ENCODE results near the gene DCUN1D4.
A peak's percentile ranks its signal among the peaks of the same experiment; 100 is the strongest.

DCUN1D4 gene

DNA sequence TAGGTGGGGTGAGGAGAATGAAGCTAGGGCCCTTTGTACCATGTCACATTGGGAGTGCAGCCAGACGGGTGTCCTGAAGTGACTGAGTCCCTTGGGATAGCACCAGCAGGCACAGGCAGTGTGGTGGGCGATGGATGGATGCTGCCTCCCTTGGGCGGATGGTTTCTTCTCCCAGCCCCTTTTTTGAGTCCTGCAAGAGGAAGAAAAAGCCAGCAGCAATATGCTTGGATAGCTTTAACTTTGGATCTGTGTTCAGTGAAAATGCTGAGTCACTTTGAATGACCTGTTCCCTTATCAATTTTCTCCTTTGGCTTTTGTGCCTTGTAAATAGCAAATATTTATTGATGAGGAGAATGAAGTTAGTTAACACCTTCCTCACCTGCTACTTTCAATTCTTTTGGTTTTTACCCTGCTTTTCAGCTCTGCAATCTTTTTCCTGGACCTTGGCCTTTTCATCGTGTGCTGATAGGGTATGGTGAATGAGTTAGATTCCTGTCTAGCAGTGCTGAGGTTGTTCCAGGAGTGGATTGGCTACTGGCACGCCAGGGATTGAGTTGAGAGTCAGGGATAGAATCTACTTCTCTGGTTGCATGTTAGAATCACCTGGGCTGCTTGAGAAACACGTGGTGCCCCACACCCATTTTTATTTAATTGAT lies 10.2 kb downstream of the DCUN1D4 start:
- DNase-seq = peak in 3 of 58 donors; percentile 2 to 17 (median 8)

DNA sequence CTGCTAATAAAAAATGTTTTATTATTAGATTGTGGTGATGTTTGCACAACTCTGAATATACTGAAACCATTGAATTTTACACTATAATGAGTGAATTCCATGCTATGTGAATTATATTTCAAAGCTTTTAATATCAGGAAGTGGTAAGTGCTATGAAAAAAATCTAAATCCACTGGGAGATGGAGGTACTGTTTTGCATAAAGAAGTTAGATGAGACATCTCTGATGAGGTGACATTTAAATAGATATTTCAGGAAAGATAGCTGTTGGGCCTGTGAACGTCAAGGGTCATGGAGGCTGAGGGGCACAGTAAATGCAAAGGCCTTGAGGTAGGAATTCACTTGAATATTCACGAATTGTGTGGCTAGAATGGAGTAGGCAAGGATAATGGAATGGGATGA lies 12.3 kb downstream of the DCUN1D4 start:
- no peak for DNase-seq

- no peak for DNase-seq
Observed at GRCh38 chr4:51855751-51856150, 12.8 kb downstream of the DCUN1D4 start.

- DNase-seq = no peak
Observed at GRCh38 chr4:51858605-51859202, 15.8 kb downstream of the DCUN1D4 start.

DNA sequence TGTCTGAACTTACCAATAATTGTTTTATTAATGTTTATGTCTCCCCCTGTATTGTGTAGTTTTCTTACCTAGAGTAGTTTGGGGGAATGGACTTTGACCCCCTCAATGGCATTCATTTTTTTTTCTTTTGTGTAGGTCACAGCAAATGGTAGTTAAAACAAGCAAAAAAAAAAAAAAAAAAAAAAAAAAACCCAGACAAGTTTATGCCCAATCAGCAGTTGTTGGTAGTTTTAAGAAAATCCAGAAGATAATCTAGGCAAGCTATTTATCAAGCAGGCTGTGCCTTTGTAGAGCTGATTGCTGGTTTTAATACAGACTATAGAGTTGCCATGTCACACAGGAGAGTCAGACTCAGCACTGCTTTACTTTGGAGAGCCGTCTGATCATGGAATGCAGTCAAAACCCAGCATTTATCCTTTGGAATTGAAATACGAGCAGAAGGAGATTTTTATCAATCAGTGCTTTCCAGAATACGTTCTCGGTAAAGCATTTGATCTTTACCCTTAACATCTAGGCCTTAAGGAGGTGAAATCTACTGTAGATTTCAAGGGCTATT lies 16.6 kb downstream of the DCUN1D4 start:
- no peak for DNase-seq

DNA sequence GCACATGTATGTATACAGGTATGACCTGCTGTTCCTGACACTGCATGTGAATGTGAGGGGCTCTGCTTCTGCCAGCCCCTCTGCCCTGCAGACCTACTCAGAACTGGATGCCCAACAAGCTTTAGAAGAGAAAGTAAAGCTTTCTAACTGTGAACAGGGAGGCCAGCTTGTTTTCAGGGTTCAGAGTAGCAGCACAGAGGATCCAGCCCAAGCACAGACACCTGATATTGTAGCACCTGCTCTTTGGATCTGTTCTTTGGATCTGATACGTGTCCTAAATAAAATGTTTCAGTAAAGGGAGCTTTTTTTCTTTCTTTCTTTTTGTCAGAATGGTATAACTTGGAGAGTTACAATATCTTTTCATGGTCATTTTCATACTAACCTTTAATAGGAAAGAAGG lies 19.2 kb downstream of the DCUN1D4 start:
- no peak for DNase-seq

GRCh38 chr4:51862781-51863180 lies 19.8 kb downstream of the DCUN1D4 start:
- DNase-seq = no peak

DNA sequence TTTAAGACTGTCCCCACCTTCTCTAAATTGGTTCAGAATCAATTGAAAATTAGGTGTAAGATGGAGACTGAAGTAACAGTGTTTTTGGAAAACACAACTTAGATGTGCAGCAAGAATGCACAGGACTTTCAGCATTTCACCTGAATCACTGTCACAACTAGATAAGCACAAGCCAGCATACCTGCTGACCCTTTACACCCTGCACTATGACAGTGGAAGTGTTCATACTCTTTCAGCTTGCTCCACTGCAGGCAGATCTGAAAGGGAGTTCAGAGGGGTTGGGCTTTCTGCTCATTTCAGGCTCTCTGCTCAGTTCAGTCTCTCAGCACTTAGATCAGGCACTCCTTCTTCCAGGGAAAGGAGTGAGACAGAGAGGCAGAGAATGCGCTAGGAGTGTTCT lies 22.8 kb downstream of the DCUN1D4 start:
- DNase-seq = no peak

DNA sequence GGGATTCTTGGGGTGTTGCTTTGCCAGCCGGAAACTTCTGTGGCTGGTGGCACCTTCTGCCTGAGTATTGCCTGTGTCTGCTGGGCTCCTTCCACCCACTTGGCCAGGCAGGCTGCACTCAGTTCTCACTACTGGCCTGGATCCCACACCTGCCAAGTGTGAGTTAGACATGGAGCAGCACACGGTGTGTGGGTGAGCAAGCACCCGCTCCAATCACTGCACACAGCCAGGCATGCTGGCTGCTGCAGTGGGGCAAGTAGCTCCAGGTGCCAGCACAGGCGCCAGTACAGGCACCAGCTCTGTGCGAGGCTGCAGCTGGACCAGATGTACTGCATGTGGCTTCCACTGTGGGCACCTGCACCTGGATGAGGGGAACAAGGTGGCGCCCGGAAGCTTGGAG lies 23.9 kb downstream of the DCUN1D4 start:
- peak in 21 of 58 donors; percentile 4 to 73 (median 26) for DNase-seq

GRCh38 chr4:51867689-51868448 lies 24.9 kb downstream of the DCUN1D4 start:
- DNase-seq = no peak

GRCh38 chr4:51868449-51868847 lies 25.5 kb downstream of the DCUN1D4 start:
- no peak for DNase-seq

GRCh38 chr4:51870441-51871188 lies 27.7 kb downstream of the DCUN1D4 start:
- DNase-seq = no peak

- no peak for DNase-seq
Observed at GRCh38 chr4:51872283-51872997, 29.5 kb downstream of the DCUN1D4 start.

GRCh38 chr4:51874551-51874950 lies 31.6 kb downstream of the DCUN1D4 start:
- no peak for DNase-seq

GRCh38 chr4:51878431-51878830 lies 35.5 kb downstream of the DCUN1D4 start:
- DNase-seq = no peak

- no peak for DNase-seq
Observed at GRCh38 chr4:51880016-51880915, 37.3 kb downstream of the DCUN1D4 start.

DNA sequence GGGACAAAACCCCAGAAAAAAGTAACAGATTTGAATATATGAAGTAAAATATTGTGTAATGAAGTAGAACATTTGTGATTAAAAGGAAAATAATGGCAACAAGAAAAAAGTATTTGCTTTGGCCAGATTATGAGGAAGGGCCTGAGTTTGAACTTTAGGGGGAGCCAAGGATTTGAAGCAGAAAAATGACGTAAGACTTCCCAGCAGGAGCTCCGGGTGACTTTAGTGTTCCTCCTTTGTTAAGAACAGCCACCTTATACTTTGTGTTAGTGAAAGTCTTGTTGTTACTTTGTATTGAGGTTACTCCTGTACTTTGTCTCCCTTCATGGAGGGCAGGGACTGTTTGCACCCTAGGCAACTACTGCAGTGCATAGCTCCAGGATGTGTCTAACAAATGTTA lies 41.1 kb downstream of the DCUN1D4 start:
- DNase-seq = no peak

GRCh38 chr4:51884606-51885005 lies 41.7 kb downstream of the DCUN1D4 start:
- DNase-seq = no peak

DNA sequence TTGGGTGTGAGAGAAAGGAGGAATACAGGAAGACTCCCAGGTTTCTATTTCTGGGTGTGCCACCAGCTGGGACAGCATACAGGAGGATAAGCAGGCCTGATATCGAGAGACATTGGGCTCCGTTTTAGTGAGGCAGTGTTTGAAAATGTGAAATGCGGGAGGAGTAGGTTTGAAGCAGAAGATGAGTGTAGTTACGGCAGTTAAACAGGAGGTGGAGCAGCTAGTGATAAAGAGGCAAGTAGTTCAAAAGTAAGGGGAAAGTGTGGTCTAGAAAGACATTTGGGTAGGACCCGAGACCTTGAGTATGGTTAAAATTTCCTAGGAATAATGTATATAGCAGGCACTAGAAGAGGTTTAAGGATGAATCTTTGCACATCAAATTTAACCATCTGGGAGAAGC lies 42.4 kb downstream of the DCUN1D4 start:
- DNase-seq = no peak

- DNase-seq = no peak
Observed at GRCh38 chr4:51890760-51891159, 47.8 kb downstream of the DCUN1D4 start.
